Cardiac fibroblast (primary cell): ENCODE measurements around the gene PPID.
A peak's percentile ranks its signal among the peaks of the same experiment; 100 is the strongest.
"Not testable (repeated sequence)": the region's sequence is repeated elsewhere in the genome, so short reads cannot be mapped to it uniquely, and the experiment has no call there.

Source experiments
- DNase-seq, 2 donors: peaks; one replicate each; pipeline versions ENCODE4 v3.0.0 to v3.0.0-alpha.2; 2010; ENCODE audit warnings: low read depth in 2 of 2
- H3K4me3 ChIP-seq, 2 donors: replicated peaks in 1 of 2; 1 replicate in 1 of 2; 2 replicates in 1 of 2; pipeline ENCODE4 v1.5.1; 2011; ENCODE audit warnings: low read depth in 2 of 2, low read length in 2 of 2, mild to moderate bottlenecking in 2 of 2, moderate library complexity in 1 of 2
- TF ChIP-seq, protein P1 (sequence below): IDR thresholded peaks from one replicate; pipeline ENCODE4 v1.5.1; 2011; ENCODE audit warnings: low read depth, mild to moderate bottlenecking, low read length, inconsistent platforms

PPID gene

DNA sequence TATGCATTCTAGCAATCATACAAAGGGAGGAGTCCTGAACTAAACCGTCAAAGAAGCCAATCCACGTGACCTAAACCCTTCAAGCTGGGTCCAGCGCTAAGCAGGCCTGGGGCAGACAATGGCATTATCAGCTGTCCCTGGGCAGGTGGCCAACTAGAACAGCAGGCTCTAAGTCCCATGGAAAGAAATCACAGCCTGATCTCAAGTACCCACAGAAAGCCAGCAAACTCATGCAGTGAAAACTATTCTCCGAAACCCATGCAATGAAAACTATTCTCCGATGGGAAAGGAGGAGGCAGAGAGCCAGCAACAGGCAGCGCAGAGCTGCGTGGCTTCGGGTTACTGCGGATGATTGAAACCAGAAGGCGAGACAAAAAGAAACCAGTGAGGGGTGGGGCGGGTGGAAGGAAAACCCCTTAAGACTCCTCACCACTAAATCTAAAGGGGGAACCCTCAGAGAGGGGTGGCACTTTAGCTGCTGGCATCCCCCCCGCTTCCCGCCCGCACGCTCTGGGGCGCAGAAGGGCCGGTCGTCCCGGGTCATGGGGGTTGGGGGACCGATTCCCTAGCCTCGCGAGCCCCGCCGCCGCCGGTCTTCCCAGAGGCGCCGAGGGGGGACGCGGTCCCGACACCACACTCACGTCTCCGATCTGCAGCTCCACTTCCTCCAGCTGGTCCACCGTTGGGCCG is 52.1 kb downstream of the PPID start:
- DNase-seq, result peak; percentile 81 to 93
- H3K4me3 ChIP-seq, result peak overlapping the region; percentile 94 to 96
- TF ChIP-seq, protein P1, sequence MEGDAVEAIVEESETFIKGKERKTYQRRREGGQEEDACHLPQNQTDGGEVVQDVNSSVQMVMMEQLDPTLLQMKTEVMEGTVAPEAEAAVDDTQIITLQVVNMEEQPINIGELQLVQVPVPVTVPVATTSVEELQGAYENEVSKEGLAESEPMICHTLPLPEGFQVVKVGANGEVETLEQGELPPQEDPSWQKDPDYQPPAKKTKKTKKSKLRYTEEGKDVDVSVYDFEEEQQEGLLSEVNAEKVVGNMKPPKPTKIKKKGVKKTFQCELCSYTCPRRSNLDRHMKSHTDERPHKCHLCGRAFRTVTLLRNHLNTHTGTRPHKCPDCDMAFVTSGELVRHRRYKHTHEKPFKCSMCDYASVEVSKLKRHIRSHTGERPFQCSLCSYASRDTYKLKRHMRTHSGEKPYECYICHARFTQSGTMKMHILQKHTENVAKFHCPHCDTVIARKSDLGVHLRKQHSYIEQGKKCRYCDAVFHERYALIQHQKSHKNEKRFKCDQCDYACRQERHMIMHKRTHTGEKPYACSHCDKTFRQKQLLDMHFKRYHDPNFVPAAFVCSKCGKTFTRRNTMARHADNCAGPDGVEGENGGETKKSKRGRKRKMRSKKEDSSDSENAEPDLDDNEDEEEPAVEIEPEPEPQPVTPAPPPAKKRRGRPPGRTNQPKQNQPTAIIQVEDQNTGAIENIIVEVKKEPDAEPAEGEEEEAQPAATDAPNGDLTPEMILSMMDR, result no peak

DNA sequence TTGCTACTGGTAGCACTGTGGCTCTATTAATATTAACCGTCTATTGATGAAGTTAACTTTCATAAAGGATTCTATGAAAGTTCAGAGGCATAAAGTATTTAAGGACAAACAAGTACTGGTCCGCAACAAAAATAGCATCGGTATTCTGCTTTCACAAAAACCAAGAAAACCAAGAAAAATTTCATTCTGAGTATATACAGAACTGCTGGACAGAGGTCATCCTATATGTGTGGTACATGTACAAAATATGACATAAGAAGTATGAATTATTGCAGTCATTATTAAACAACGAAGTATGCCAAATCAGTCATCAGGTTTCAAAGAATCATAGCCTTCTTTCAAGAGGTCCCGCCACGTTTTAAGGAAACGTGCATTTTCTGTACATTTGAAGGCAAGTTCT is 53.9 kb downstream of the PPID start:
- H3K4me3 ChIP-seq, result no peak overlapping the region
- TF ChIP-seq, protein P1, result no peak
- DNase-seq, result no peak

DNA sequence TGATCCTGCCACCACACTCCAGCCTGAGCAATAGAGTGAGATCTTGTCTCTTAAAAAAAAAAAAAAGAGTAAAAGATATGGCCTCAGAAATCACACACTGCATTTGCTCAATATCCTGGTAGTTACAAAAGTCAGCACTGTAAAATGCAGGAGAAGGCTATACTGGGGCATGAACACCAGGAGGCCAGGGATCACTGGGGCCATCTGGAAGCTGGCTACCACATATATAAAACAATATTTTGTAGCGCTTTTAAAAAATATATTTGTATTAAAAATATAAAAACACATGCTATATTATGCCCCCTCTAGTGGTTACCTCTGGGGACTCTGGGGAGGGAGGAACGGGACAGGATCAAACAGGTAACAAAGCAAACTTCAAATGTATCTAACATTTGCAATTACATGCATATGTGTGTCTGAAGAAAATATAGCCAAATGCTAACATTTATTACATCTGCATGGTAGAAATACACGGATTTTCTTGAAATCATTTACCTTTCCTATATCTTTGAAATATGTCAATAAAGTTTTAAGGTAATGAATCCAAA is 55.5 kb downstream of the PPID start:
- peak; percentile 48 to 63 for DNase-seq
- H3K4me3 ChIP-seq, result no peak overlapping the region

DNA sequence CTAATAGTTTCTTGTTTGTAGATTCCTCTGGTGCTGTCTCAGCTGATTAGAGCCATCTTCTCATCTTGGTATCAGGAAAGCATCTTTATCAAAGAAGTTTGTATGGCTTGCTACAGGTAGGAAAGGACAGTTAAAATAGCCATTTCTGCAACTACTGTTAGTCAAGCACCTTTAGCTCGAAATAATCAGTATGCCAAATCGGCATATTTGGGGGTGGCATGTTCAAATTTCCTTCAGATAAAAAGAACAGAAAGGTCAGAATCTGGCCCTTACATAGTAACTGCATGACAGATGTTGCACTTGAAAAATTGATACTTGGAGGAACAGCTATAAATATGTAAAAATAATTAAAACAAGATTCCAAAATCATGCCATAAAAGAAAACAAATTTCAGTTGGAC is 56.3 kb downstream of the PPID start:
- DNase-seq, result no peak
- TF ChIP-seq, protein P1, result no peak
- H3K4me3 ChIP-seq, result no peak overlapping the region

More for the DNA sequence above, 55.5 kb downstream of the PPID start:
- TF ChIP-seq, protein P1, result peak; percentile 80

DNA sequence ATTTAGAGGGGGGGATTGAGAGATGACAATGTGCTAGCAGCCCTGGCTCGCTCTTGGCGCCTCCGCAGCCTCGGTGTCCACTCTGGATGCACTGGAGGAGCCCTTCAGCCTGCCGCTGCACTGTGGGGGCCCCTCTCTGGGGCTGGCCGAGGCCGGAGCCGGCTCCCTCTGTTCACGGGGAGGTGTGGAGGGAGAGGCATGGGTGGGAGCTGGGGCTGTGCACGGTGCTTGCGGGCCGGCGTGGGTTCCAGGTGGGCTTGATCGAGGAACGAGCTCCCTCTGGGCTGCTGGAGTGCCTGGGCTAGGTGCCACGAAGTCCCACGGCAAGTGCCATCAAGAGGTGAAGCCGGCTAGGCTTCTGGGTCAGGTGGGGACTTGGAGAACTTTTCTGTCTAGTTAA is 58.4 kb downstream of the PPID start:
- no peak overlapping the region for H3K4me3 ChIP-seq
- DNase-seq, result no peak
- TF ChIP-seq, protein P1, result no peak

DNA sequence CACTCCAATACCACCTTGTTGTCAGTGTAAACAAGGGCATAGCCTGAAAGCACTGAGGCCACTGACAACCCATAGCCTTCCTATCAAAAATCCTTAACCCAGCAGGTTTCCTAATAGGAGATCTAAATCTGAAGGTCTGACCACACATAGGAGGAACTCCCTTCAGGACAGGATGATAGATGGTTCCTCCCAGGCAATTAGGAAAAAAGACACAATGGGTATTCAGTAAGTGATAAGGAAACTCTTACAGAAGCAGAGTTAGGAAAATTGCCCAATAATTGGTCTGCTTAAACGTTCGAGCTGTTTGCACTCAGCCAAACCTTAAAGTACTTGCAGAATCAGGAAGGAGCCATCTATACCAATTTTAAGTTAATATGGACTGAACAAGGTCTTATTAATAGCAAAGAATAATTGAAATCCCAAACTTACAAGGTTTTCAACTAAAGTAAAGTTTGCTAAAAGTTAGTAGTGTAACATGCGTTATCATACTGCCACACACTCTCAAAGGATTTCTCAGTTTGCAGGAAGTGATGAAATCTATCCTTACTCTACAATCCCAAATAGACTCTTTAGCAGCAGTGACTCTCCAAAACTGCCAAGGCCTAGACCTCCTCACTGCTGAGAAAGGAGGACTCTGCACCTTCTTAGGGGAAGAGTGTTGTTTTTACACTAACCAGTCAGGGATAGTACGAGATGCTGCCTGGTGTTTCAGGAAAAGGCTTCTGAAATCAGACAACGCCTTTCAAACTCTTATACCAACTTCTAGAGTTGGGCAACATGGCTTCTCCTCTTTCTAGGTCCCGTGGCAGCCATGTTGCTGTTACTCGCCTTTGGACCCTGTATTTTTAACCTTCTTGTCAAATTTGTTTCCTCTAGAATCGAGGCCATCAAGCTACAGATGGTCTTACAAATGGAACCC is 59.2 kb downstream of the PPID start:
- H3K4me3 ChIP-seq, result not testable (repeated sequence)
- DNase-seq, result peak; percentile 6 to 45

DNA sequence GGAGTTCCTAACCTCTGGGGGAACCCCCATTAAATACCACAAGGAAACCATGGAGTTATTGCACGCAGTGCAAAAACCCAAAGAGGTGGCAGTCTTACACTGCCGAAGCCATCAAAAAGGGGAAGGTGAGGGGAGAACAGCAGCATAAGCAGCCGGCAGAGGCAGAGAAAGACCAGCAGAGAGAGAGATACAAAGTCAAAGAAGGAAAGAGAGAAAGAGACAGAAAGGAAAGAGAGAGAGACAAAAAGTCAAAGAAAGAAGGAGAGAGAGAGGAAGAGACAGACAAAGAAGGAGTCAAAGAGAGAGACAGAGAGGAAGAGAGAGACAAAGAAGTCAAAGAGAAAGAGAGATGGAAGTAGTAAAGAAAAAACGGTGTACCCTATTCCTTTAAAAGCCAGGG is 59.9 kb downstream of the PPID start:
- not testable (repeated sequence) for H3K4me3 ChIP-seq, DNase-seq
